ENCODE measurements around the gene PITX2.

PITX2 gene

GRCh38 chr4:110636680-110637407, 14.0 kb upstream of the PITX2 start:
- H3K4me3 ChIP-seq (ENCODE audit: low read depth, low read length): no peak overlapping the region
- DNase-seq (ENCODE audit: low read depth): no peak
- TF ChIP-seq CTCF (IDR thresholded peaks at IDR 0.05; ENCODE audit: low read depth, low read length, missing control alignments): no peak

GRCh38 chr4:110636171-110636679, 13.3 kb upstream of the PITX2 start:
- H3K4me3 ChIP-seq (ENCODE audit: low read depth, low read length): no peak overlapping the region
- DNase-seq (ENCODE audit: low read depth): no peak
- TF ChIP-seq CTCF (IDR thresholded peaks at IDR 0.05; ENCODE audit: low read depth, low read length, missing control alignments): no peak

- no peak overlapping the region for H3K4me3 ChIP-seq (ENCODE audit: low read depth, low read length)
- TF ChIP-seq CTCF (IDR thresholded peaks at IDR 0.05; ENCODE audit: low read depth, low read length, missing control alignments): no peak
- DNase-seq (ENCODE audit: low read depth): no peak
These were observed 12.4 kb upstream of the PITX2 start for GRCh38 chr4:110635163-110635865.

- H3K4me3 ChIP-seq (ENCODE audit: low read depth, low read length): no peak overlapping the region
- DNase-seq (ENCODE audit: low read depth): no peak
- no peak for TF ChIP-seq CTCF (IDR thresholded peaks at IDR 0.05; ENCODE audit: low read depth, low read length, missing control alignments)
These were observed 11.7 kb upstream of the PITX2 start for GRCh38 chr4:110634350-110635162.

GRCh38 chr4:110633358-110634341, 10.8 kb upstream of the PITX2 start:
- no peak for TF ChIP-seq CTCF (IDR thresholded peaks at IDR 0.05; ENCODE audit: low read depth, low read length, missing control alignments)
- no peak overlapping the region for H3K4me3 ChIP-seq (ENCODE audit: low read depth, low read length)
- no peak for DNase-seq (ENCODE audit: low read depth)

All from GM12864 (cell line).